Measurements from ENCODE around the gene IL27RA.
"Not testable (repeated sequence)": the region's sequence is repeated elsewhere in the genome, so short reads cannot be mapped to it uniquely, and the experiment has no call there.

Gene IL27RA

DNA sequence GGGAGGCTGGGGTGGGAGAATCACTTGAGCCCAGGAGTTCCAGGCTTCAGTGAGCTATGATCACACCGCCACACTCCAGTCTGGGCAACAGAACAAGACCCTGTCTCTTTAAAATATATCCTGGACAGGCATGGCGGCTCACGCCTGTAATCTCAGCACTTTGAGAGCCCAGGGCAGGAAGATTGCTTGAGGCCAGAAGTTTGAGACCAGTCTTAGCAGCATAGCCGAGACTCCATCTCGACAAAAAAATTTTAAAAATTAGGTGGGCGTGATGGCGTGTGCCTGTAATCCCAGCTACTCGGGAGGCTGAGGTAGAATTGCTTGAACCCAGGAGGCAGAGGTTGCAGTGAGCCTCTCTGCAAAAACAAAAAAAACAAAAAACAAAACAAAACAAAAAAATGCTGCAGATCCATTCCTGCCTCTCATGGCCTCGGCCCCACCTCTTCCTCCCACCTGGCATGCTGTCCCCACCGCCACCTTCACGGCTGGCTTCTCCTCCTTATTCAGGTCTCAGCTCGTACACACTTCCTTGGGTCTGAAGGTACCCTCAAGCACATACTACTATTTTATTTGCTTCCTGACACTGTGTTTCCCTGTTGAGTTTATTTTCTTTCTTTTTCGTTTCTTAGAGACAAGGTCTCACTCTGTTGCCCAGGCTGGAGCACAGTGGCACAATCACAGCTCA, 30.7 kb upstream of the IL27RA start:
- DNase-seq, result no peak

- DNase-seq, result peak; percentile 60
These were observed 28.9 kb upstream of the IL27RA start for GRCh38 chr19:14002571-14003250.

GRCh38 chr19:14003251-14004055, 28.1 kb upstream of the IL27RA start:
- peak; percentile 47 for DNase-seq

- DNase-seq, result no peak
These were observed 26.8 kb upstream of the IL27RA start for GRCh38 chr19:14004619-14005348.

- DNase-seq, result peak; percentile 92
These were observed 26.0 kb upstream of the IL27RA start for GRCh38 chr19:14005349-14006084.

- DNase-seq, result peak; percentile 100
These were observed 25.3 kb upstream of the IL27RA start, which contains the start of gene RFX1 for GRCh38 chr19:14006085-14006765. RFX1 (minus strand) TSS chr19:14006320; CDS start chr19:13993843, 12,477 bp downstream.

GRCh38 chr19:14006766-14007562, 24.6 kb upstream of the IL27RA start:
- no peak for DNase-seq

- DNase-seq, result no peak
These were observed 19.1 kb upstream of the IL27RA start for GRCh38 chr19:14012378-14012915.

DNA sequence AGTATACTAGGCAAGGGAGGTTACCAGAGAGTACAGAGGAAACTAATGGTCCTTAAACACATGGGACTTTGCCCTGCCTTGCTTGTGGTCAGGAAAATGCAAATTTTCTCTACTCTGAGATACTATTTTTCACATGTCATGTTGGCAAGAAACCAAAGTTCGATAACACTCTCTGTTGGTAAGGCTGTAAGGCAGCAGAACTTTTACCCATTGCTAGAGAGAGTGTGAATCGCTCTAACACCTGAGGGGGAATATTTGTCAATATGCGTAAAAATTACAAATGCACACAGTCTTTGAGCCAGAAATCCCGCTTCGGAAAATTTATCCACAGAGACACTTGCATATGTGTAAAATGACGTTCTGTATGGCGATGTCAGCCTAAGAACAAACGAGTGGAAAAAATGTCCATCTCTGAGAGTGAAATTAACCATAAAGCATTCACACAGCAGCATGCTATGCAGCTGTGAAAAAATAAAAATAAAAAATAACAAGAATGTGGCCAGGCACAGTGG, 16.0 kb upstream of the IL27RA start:
- DNase-seq, result no peak

DNA sequence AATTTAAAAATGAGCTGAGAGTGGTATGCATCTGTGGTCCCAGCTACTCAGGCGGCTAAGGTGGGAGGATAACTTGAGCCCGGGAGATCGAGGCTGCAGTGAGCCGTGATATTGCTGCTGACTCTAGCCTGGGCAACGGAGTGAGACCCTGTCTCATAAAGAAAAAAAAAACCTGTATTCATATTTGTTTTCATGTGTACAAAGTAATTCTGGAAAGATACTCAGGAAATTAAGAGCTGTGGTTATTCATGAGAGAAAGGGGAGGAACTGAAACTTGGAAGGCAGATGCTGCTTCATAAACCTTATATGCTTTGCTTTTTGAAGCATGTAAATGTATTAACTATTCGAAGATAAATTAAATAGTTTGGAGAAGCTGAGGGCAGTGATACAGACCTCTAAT, 12.5 kb upstream of the IL27RA start:
- no peak for DNase-seq

- not testable (repeated sequence) for DNase-seq
These were observed 11.8 kb upstream of the IL27RA start for GRCh38 chr19:14019739-14020138.

DNA sequence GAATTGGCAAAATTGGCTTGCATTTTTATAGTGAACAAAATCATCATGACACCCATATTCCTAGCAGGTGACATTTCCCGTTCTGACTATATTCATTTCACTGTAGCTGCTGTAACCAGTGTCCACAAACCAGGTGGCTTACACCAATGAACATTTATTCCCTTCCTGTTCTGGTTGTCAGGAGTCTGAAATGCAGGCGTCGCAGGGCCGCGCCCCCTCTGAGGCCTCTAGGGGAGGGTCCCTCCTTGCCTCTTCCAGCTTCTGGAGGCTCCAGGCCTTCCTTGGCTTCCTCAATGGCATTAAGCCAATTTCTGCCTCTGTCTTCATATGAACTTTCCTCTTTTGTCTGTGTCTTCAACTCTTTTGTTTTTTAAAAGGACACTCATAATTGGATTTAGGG, 10.1 kb upstream of the IL27RA start:
- no peak for DNase-seq

DNA sequence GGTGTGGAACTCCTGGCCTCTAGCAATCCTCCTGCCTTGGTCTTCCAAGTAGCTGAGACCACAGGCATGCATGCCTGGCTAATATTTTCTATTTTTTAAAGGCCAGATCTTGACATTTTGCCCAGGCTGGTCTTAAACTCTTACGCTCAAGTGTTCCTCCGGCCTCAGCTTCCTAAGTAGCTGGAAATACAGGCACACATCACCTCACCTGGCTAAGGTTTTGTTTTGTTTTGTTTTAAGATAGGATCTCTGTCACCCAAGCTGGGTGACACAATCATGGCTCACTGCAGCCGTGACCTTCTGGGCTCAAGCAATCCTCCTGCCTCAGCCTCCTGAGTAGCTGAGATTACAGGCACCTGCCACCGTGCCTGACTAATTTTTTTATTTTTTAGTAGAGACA, 9.1 kb upstream of the IL27RA start:
- no peak for DNase-seq

DNA sequence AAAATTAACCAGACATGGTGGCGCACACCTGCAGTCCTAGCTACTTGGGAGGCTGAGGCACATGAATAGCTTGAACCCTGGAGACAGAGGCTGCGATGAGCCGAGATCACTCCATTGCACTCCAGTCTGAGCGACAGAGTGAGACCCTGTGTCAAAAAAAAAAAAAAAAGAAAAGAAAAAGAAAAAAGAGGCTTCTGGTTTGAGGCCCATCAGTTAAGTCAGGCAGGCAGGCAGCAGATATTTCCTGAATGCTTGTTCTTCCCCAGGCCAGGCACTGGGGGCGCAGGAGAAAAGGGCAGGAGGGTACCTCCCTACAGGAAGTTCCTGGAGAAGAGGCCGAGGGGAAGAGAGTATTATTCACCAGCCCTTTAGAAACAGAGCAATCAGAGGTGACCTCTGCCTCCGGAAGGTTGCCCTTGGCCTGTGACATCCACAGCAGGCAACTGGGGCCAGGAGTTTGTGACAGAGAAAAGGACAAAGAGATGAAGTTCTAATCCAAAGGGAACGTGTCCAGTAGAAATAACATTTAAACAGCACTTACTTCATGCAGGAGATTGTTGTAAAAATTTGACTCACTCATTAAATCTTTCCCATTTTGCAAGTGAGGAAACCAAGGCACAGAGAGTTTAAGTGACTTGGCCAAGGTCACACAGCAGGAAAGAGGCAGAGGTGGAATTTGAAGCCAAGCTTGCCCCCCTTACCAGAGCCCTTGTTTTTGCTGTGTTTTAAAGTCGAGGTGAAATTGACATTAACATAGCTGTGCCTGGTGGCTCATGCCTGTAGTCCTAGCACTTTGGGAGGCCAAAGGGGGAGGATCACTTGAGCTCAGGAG, 7.9 kb upstream of the IL27RA start:
- no peak for DNase-seq

DNA sequence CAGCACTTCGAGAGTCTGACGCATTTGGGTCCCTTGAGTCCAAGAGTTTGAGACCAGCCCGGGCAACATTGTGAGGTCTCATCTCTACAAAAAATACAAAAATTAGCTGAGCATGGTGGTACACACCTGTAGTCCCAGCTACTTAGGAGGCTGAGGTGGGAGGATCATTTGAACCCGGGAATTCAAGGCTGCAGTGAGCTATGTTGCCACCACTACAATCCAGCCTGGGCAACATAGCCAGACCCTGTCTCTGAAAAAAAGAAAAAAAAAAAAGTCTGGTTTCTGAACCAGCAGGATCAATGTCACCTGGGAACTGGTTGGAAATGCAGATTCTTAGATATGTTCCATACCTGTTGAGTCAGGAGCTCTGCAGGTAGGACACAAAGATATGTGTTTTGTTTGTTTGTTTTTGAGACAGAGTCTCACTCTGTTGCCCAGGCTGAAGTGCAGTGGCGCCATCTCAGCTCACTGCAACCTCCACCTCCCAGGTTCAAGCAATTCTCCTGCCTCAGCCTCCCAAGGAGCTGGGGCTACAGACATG, 4.8 kb upstream of the IL27RA start:
- not testable (repeated sequence) for DNase-seq

- DNase-seq, result no peak
These were observed 3.6 kb upstream of the IL27RA start, which contains the start of gene RLN3 for GRCh38 chr19:14027856-14028450. RLN3 (plus strand) TSS chr19:14028148; CDS start chr19:14028205, 57 bp downstream.

GRCh38 chr19:14028901-14029300, 2.7 kb upstream of the IL27RA start:
- no peak for DNase-seq

DNA sequence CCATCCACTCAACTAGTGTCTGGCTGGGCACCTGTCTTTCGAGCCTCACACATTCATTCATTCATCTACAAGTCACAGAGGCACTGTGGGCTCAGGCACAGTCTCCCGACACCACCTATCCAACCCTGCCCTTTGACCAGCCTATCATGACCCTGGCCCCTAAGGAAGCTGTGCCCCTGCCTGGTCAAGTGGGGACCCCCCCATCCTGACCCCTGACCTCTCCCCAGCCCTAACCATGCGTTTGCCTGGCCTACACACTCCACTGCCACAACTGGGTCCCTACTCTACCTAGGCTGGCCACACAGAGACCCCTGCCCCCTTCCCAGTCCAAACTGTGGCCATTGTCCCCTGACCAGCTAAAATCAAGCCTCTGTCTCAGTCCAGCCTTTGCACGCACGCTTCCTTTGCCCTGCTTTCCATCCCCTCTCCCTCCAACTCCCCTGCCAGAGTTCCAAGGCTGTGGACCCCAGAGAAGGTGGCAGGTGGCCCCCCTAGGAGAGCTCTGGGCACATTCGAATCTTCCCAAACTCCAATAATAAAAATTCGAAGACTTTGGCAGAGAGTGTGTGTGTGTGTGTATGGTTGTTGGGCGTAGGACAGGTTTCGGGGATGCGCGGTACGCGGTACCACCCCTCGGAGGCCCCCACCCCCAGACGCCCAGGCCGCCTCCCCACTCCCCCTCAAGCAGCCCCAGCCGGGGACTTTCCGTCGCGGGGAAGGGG, 404 bp upstream of the IL27RA start:
- DNase-seq, result peak; percentile 87
